Measurements from ENCODE around the gene PAX2. TPM values are rescaled to one million over a fixed set of nuclear protein-coding genes. Genes with fewer than 3 reads are reported as not detected.

PAX2 gene
- total RNA-seq, 2 donors from 2014 or later, result 0.93 to 0.99 TPM

GRCh38 chr10:100713049-100713858 is 32.1 kb upstream of the PAX2 start:
- Mint-ChIP-seq H3K9me3 (no peaks in the 10 kb centered on the region), H3K4me3 (peak overlapping the region; percentile 47), H3K27me3 (ENCODE audit: insufficient read depth) (peaks cover 99% of the 10 kb centered on the region), H3K36me3 (ENCODE audit: low read depth) (no peaks in the 10 kb centered on the region), H3K27ac (no peak overlapping the region), H3K4me1 (peaks cover 3% of the 10 kb centered on the region)
- peak; percentile 73 for DNase-seq
- H3K4me1 ChIP-seq (ENCODE audit: control insufficient read depth, insufficient read depth, low read length), result peaks cover 3% of the 10 kb centered on the region
- H3K4me3 ChIP-seq (ENCODE audit: low read length), result no peak overlapping the region
- H3K9me3 ChIP-seq (ENCODE audit: control insufficient read depth, low read length), result no peaks in the 10 kb centered on the region
- 15 to 18% methylated on average over 15 to 34 of the region's 37 CpGs for WGBS, 2 experiments (ENCODE audit: insufficient coverage in 1 of 2, insufficient read length in 1 of 2)
- peaks cover 100% of the 10 kb centered on the region for H3K27me3 ChIP-seq (ENCODE audit: control insufficient read depth, insufficient read depth, low read length, poor library complexity, severe bottlenecking)
- TF ChIP-seq CTCF (conservative IDR thresholded peaks at IDR 0.05), result no peak
- H3K36me3 ChIP-seq (ENCODE audit: control insufficient read depth, insufficient read depth, low read length), result no peaks in the 10 kb centered on the region
- H3K9ac ChIP-seq (ENCODE audit: extremely low read depth, low read length, poor library complexity, severe bottlenecking), result no peak overlapping the region
- H3K27ac ChIP-seq (ENCODE audit: low read depth, low read length), result no peak overlapping the region

GRCh38 chr10:100713859-100714565 is 31.4 kb upstream of the PAX2 start:
- no peak overlapping the region for H3K4me3 ChIP-seq (ENCODE audit: low read length)
- no peaks in the 10 kb centered on the region for H3K36me3 ChIP-seq (ENCODE audit: control insufficient read depth, insufficient read depth, low read length)
- H3K4me1 ChIP-seq (ENCODE audit: control insufficient read depth, insufficient read depth, low read length), result peaks cover 3% of the 10 kb centered on the region
- Mint-ChIP-seq H3K27ac (no peak overlapping the region), H3K9me3 (no peaks in the 10 kb centered on the region), H3K4me3 (peak overlapping the region; percentile 47), H3K27me3 (ENCODE audit: insufficient read depth) (peaks cover 99% of the 10 kb centered on the region), H3K4me1 (peaks cover 3% of the 10 kb centered on the region), H3K36me3 (ENCODE audit: low read depth) (no peaks in the 10 kb centered on the region)
- H3K9me3 ChIP-seq (ENCODE audit: control insufficient read depth, low read length), result no peaks in the 10 kb centered on the region
- no peak for TF ChIP-seq CTCF (conservative IDR thresholded peaks at IDR 0.05)
- H3K9ac ChIP-seq (ENCODE audit: extremely low read depth, low read length, poor library complexity, severe bottlenecking), result no peak overlapping the region
- peaks cover 100% of the 10 kb centered on the region for H3K27me3 ChIP-seq (ENCODE audit: control insufficient read depth, insufficient read depth, low read length, poor library complexity, severe bottlenecking)
- no peak overlapping the region for H3K27ac ChIP-seq (ENCODE audit: low read depth, low read length)
- DNase-seq, result no peak
- WGBS, 2 experiments (ENCODE audit: insufficient coverage in 1 of 2, insufficient read length in 1 of 2), result 6 to 7% methylated on average over 8 to 35 of the region's 36 CpGs

GRCh38 chr10:100714566-100714950 is 30.8 kb upstream of the PAX2 start:
- peak overlapping the region; percentile 47 for H3K4me3 Mint-ChIP-seq
- H3K36me3 ChIP-seq (ENCODE audit: control insufficient read depth, insufficient read depth, low read length), result no peaks in the 10 kb centered on the region
- no peaks in the 10 kb centered on the region for H3K9me3 ChIP-seq (ENCODE audit: control insufficient read depth, low read length)
- H3K4me3 ChIP-seq (ENCODE audit: low read length), result no peak overlapping the region
- H3K9me3 Mint-ChIP-seq, result no peaks in the 10 kb centered on the region
- WGBS, 2 experiments (ENCODE audit: insufficient coverage in 1 of 2, insufficient read length in 1 of 2), result 92 to 100% methylated on average over 1 of the region's 1 CpG
- H3K36me3 Mint-ChIP-seq (ENCODE audit: low read depth), result no peaks in the 10 kb centered on the region
- no peak for DNase-seq
- H3K27me3 Mint-ChIP-seq (ENCODE audit: insufficient read depth), result peaks cover 99% of the 10 kb centered on the region
- no peak overlapping the region for H3K27ac ChIP-seq (ENCODE audit: low read depth, low read length)
- no peak overlapping the region for H3K9ac ChIP-seq (ENCODE audit: extremely low read depth, low read length, poor library complexity, severe bottlenecking)
- H3K4me1 ChIP-seq (ENCODE audit: control insufficient read depth, insufficient read depth, low read length), result peaks cover 2% of the 10 kb centered on the region
- peaks cover 3% of the 10 kb centered on the region for H3K4me1 Mint-ChIP-seq
- TF ChIP-seq CTCF (conservative IDR thresholded peaks at IDR 0.05), result no peak
- H3K27me3 ChIP-seq (ENCODE audit: control insufficient read depth, insufficient read depth, low read length, poor library complexity, severe bottlenecking), result peaks cover 100% of the 10 kb centered on the region
- no peak overlapping the region for H3K27ac Mint-ChIP-seq

All from endodermal cell (in vitro differentiated cells).